Sigmoid colon (tissue), 4 donors: ENCODE measurements around the gene BTNL9.

Experiments used
- POLR2A ChIP-seq, 2 donors: fragments of 450-650 bp; IDR thresholded peaks; one replicate each; pipeline ENCODE4 v1.6.1; 2016; ENCODE audit warnings: antibody characterized with exemption in 2 of 2, mild to moderate bottlenecking in 2 of 2, moderate library complexity in 2 of 2
- POLR2AphosphoS5 ChIP-seq, 4 donors: sonication (generic); formaldehyde crosslinking; IDR thresholded peaks; one replicate each; pipeline ENCODE4 v1.6.1; 2017; ENCODE audit warnings: antibody characterized with exemption in 4 of 4

GRCh38 chr5:181060231-181060590 is 20.1 kb downstream of the BTNL9 start:
- no peak for TF ChIP-seq POLR2AphosphoS5 (IDR thresholded peaks at IDR 0.05)
- TF ChIP-seq POLR2A (IDR thresholded peaks at IDR 0.05): no peak
